SU-DHL-6 (cell line): ENCODE data around the gene PXYLP1.

Experiments
- EZH2phosphoT487 ChIP-seq: fragments of 200-600 bp; sonication (generic), shearing (Covaris generic); conservative IDR thresholded peaks from 2 replicates; pipeline ENCODE4 v1.6.1; 2018; ENCODE audit warnings: mild to moderate bottlenecking, antibody characterized with exemption, low read length, moderate library complexity, mixed read lengths
- TF ChIP-seq, protein P1 (sequence below): fragments of 200-600 bp; sonication (generic); IDR thresholded peaks from one replicate; pipeline ENCODE4 v1.5.1; 2017; ENCODE audit warnings: antibody characterized with exemption, mild to moderate bottlenecking, low read length, moderate library complexity; ENCODE audit not compliant: insufficient read depth, poor library complexity, severe bottlenecking

DNA sequence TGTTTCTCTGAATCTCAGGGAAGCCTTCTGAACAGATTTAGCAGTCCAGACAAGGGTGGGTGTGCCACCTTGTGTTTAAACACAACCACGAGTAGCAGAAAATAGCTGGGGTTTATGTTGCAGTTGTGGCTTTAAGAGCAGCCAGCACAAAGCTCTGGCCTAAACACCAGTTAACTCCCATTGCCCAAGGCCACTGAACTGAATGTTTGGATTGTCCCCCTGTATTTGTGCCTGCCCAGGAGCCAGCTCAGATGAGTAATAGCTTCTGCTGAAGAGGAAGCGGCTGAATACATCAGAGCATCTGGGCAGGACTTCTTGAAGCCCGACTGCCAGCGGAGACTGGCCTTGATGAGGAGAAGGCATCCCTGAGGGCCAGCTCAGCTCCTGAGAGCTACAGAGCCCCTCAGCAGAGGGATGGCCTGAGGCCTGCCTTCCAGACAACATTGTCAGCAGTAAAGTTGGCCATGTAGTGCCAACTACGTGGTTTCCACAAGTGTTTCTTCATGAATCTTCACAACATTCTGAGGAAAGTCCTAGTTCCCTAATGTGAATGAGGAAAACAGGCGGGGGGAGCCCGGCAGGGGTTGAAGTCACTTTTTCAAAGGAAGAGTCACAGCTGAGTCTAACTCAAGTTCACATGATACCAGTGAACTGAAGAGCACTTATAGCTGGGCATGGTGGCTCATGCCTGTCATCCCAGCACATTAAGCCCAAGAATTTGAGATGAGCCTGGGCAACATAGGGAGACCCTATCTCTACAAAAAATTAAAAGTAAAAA lies 70.9 kb downstream of the PXYLP1 start:
- TF ChIP-seq, protein P1, sequence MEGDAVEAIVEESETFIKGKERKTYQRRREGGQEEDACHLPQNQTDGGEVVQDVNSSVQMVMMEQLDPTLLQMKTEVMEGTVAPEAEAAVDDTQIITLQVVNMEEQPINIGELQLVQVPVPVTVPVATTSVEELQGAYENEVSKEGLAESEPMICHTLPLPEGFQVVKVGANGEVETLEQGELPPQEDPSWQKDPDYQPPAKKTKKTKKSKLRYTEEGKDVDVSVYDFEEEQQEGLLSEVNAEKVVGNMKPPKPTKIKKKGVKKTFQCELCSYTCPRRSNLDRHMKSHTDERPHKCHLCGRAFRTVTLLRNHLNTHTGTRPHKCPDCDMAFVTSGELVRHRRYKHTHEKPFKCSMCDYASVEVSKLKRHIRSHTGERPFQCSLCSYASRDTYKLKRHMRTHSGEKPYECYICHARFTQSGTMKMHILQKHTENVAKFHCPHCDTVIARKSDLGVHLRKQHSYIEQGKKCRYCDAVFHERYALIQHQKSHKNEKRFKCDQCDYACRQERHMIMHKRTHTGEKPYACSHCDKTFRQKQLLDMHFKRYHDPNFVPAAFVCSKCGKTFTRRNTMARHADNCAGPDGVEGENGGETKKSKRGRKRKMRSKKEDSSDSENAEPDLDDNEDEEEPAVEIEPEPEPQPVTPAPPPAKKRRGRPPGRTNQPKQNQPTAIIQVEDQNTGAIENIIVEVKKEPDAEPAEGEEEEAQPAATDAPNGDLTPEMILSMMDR: no peak
- no peak for TF ChIP-seq EZH2phosphoT487
